HEK293 (cell line): ENCODE measurements around the gene SNRNP70.

Source experiments
- TCF7L2 ChIP-seq: IDR thresholded peaks from 2 replicates; pipeline ENCODE4 v1.6.1; 2011; ENCODE audit warnings: low read depth, mild to moderate bottlenecking, inconsistent platforms, low read length, moderate library complexity, borderline replicate concordance
- ZBTB1 ChIP-seq: fragments of 450-650 bp; formaldehyde crosslinking; IDR thresholded peaks from 2 replicates; pipeline ENCODE4 v1.5.1; 2016; ENCODE audit warnings: missing biosample characterization, missing genetic modification characterization
- ZBTB7A ChIP-seq: fragments of 450-650 bp; formaldehyde crosslinking; IDR thresholded peaks from 2 replicates; pipeline ENCODE4 v1.5.1; 2016; ENCODE audit warnings: low read depth, missing biosample characterization, missing genetic modification characterization
- ZNF10 ChIP-seq: fragments of 450-650 bp; formaldehyde crosslinking; IDR thresholded peaks from 2 replicates; pipeline ENCODE4 v1.5.1; 2017; ENCODE audit warnings: missing biosample characterization, missing genetic modification characterization
- ZNF394 ChIP-seq: fragments of 450-650 bp; formaldehyde crosslinking; IDR thresholded peaks from 2 replicates; pipeline ENCODE4 v1.5.1; 2016; ENCODE audit warnings: missing biosample characterization, missing genetic modification characterization, mild to moderate bottlenecking, moderate library complexity, borderline replicate concordance
- ZNF621 ChIP-seq: fragments of 450-650 bp; formaldehyde crosslinking; IDR thresholded peaks from 2 replicates; pipeline ENCODE4 v1.5.1; 2017; ENCODE audit warnings: missing biosample characterization, missing genetic modification characterization
- ZNF670 ChIP-seq: fragments of 450-650 bp; formaldehyde crosslinking; IDR thresholded peaks from 2 replicates; pipeline ENCODE4 v1.5.1; 2016; ENCODE audit warnings: missing biosample characterization, missing genetic modification characterization, low read depth
- TF ChIP-seq, protein P1 (sequence below): fragments of 450-650 bp; formaldehyde crosslinking; IDR thresholded peaks from 2 replicates; pipeline ENCODE4 v1.5.1; 2016; ENCODE audit warnings: missing biosample characterization, missing genetic modification characterization

DNA sequence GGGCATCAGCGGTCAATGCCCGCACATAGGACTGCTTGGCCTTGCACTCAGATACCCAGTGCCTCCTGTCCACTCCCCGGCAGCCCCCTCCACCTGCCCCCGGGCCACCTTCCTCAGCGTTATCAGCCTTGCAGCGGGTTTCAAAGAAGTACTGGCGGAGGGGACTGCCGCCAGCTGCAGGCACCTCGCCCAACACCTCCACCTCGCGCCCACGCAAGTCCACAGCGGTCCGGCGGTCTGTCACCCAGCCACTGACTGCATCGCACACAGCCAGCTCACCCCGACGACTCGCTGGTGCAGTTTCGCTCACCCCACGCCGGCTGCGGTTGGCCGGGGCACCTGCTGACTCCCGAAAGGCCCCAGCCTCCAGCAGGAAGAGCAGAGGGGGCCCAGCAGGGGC lies 23.8 kb upstream of the SNRNP70 start:
- TF ChIP-seq ZNF670 (tag by site-specific recombination) (no peak), ZBTB1 (tag by site-specific recombination) (no peak), ZNF394 (tag by site-specific recombination) (no peak), TCF7L2 (no peak), ZBTB7A (no peak), ZNF621 (tag by site-specific recombination) (no peak), ZNF10 (no peak)
- TF ChIP-seq, protein P1, sequence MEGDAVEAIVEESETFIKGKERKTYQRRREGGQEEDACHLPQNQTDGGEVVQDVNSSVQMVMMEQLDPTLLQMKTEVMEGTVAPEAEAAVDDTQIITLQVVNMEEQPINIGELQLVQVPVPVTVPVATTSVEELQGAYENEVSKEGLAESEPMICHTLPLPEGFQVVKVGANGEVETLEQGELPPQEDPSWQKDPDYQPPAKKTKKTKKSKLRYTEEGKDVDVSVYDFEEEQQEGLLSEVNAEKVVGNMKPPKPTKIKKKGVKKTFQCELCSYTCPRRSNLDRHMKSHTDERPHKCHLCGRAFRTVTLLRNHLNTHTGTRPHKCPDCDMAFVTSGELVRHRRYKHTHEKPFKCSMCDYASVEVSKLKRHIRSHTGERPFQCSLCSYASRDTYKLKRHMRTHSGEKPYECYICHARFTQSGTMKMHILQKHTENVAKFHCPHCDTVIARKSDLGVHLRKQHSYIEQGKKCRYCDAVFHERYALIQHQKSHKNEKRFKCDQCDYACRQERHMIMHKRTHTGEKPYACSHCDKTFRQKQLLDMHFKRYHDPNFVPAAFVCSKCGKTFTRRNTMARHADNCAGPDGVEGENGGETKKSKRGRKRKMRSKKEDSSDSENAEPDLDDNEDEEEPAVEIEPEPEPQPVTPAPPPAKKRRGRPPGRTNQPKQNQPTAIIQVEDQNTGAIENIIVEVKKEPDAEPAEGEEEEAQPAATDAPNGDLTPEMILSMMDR (tag by site-specific recombination), result no peak
